Measurements from ENCODE around the gene ATAD1. TPM values are rescaled to one million over a fixed set of nuclear protein-coding genes. Genes with fewer than 3 reads are reported as not detected.

Gene ATAD1
- total RNA-seq, 1 donor from 2014 or later = 20.4 TPM

- Histone ChIP-seq H3K27ac (ENCODE audit: low read depth, low read length) (no peak overlapping the region), H3K36me3 (ENCODE audit: control insufficient read depth in 3 of 3, insufficient read depth in 3 of 3, low read length in 3 of 3) (peaks cover 3 to 21% (median 15%) of the 10 kb centered on the region in 3 donors), H3K9ac (ENCODE audit: low read depth in 1 of 3, low read length in 3 of 3) (no peak overlapping the region)
These were observed 56.9 kb downstream of the ATAD1 start for GRCh38 chr10:87761153-87761552.

GRCh38 chr10:87760195-87760905, 57.7 kb downstream of the ATAD1 start:
- Histone ChIP-seq H3K4me3 (ENCODE audit: low read length in 3 of 3) (no peak overlapping the region), H3K9me3 (ENCODE audit: control insufficient read depth in 3 of 3, low read length in 3 of 3) (no peaks in the 10 kb centered on the region), H3K27ac (ENCODE audit: low read depth, low read length) (no peak overlapping the region), H3K36me3 (ENCODE audit: control insufficient read depth in 3 of 3, insufficient read depth in 3 of 3, low read length in 3 of 3) (peaks cover 3 to 20% (median 17%) of the 10 kb centered on the region in 3 donors), H3K4me1 (ENCODE audit: control insufficient read depth in 3 of 3, insufficient read depth in 3 of 3, low read length in 3 of 3) (no peaks in the 10 kb centered on the region), H3K9ac (ENCODE audit: low read depth in 1 of 3, low read length in 3 of 3) (no peak overlapping the region), H3K27me3 (ENCODE audit: control insufficient read depth in 3 of 3, insufficient read depth in 3 of 3, low read length in 3 of 3) (no peaks in the 10 kb centered on the region)

More at GRCh38 chr10:87761153-87761552, 56.9 kb downstream of the ATAD1 start:
- H3K27me3 ChIP-seq (ENCODE audit: control insufficient read depth in 3 of 3, insufficient read depth in 3 of 3, low read length in 3 of 3) = no peaks in the 10 kb centered on the region
- H3K4me1 ChIP-seq (ENCODE audit: control insufficient read depth in 3 of 3, insufficient read depth in 3 of 3, low read length in 3 of 3) = no peaks in the 10 kb centered on the region
- no peak overlapping the region for H3K4me3 ChIP-seq (ENCODE audit: low read length in 3 of 3)
- no peaks in the 10 kb centered on the region for H3K9me3 ChIP-seq (ENCODE audit: control insufficient read depth in 3 of 3, low read length in 3 of 3)

GRCh38 chr10:87759551-87759950, 58.5 kb downstream of the ATAD1 start:
- H3K9me3 ChIP-seq (ENCODE audit: control insufficient read depth in 3 of 3, low read length in 3 of 3) = no peaks in the 10 kb centered on the region
- peaks cover 3 to 26% (median 18%) of the 10 kb centered on the region in 3 donors for H3K36me3 ChIP-seq (ENCODE audit: control insufficient read depth in 3 of 3, insufficient read depth in 3 of 3, low read length in 3 of 3)
- H3K9ac ChIP-seq (ENCODE audit: low read depth in 1 of 3, low read length in 3 of 3) = no peak overlapping the region
- no peak overlapping the region for H3K4me3 ChIP-seq (ENCODE audit: low read length in 3 of 3)
- no peak overlapping the region for H3K27ac ChIP-seq (ENCODE audit: low read depth, low read length)
- no peaks in the 10 kb centered on the region for H3K27me3 ChIP-seq (ENCODE audit: control insufficient read depth in 3 of 3, insufficient read depth in 3 of 3, low read length in 3 of 3)
- no peaks in the 10 kb centered on the region for H3K4me1 ChIP-seq (ENCODE audit: control insufficient read depth in 3 of 3, insufficient read depth in 3 of 3, low read length in 3 of 3)

- Histone ChIP-seq H3K9me3 (ENCODE audit: control insufficient read depth in 3 of 3, low read length in 3 of 3) (no peaks in the 10 kb centered on the region), H3K27me3 (ENCODE audit: control insufficient read depth in 3 of 3, insufficient read depth in 3 of 3, low read length in 3 of 3) (no peaks in the 10 kb centered on the region), H3K27ac (ENCODE audit: low read depth, low read length) (no peak overlapping the region), H3K9ac (ENCODE audit: low read depth in 1 of 3, low read length in 3 of 3) (no peak overlapping the region), H3K4me1 (ENCODE audit: control insufficient read depth in 3 of 3, insufficient read depth in 3 of 3, low read length in 3 of 3) (no peaks in the 10 kb centered on the region), H3K36me3 (ENCODE audit: control insufficient read depth in 3 of 3, insufficient read depth in 3 of 3, low read length in 3 of 3) (peaks cover 6 to 31% (median 25%) of the 10 kb centered on the region in 3 donors), H3K4me3 (ENCODE audit: low read length in 3 of 3) (no peak overlapping the region)
These were observed 60.3 kb downstream of the ATAD1 start for GRCh38 chr10:87757685-87758084.

GRCh38 chr10:87753995-87754866, 63.8 kb downstream of the ATAD1 start:
- H3K27ac ChIP-seq (ENCODE audit: low read depth, low read length) = no peak overlapping the region
- no peak overlapping the region for H3K4me3 ChIP-seq (ENCODE audit: low read length in 3 of 3)
- no peak overlapping the region for H3K9ac ChIP-seq (ENCODE audit: low read depth in 1 of 3, low read length in 3 of 3)
- H3K27me3 ChIP-seq (ENCODE audit: control insufficient read depth in 3 of 3, insufficient read depth in 3 of 3, low read length in 3 of 3) = no peaks in the 10 kb centered on the region
- H3K36me3 ChIP-seq (ENCODE audit: control insufficient read depth in 3 of 3, insufficient read depth in 3 of 3, low read length in 3 of 3) = peaks cover 6 to 21% (median 19%) of the 10 kb centered on the region in 3 donors
- H3K9me3 ChIP-seq (ENCODE audit: control insufficient read depth in 3 of 3, low read length in 3 of 3) = no peaks in the 10 kb centered on the region
- no peaks in the 10 kb centered on the region for H3K4me1 ChIP-seq (ENCODE audit: control insufficient read depth in 3 of 3, insufficient read depth in 3 of 3, low read length in 3 of 3)

- Histone ChIP-seq H3K4me3 (ENCODE audit: low read length in 3 of 3) (no peak overlapping the region), H3K36me3 (ENCODE audit: control insufficient read depth in 3 of 3, insufficient read depth in 3 of 3, low read length in 3 of 3) (peaks cover 6 to 21% (median 19%) of the 10 kb centered on the region in 3 donors), H3K9me3 (ENCODE audit: control insufficient read depth in 3 of 3, low read length in 3 of 3) (no peaks in the 10 kb centered on the region), H3K27ac (ENCODE audit: low read depth, low read length) (no peak overlapping the region), H3K27me3 (ENCODE audit: control insufficient read depth in 3 of 3, insufficient read depth in 3 of 3, low read length in 3 of 3) (no peaks in the 10 kb centered on the region), H3K4me1 (ENCODE audit: control insufficient read depth in 3 of 3, insufficient read depth in 3 of 3, low read length in 3 of 3) (no peaks in the 10 kb centered on the region), H3K9ac (ENCODE audit: low read depth in 1 of 3, low read length in 3 of 3) (no peak overlapping the region)
These were observed 65.5 kb downstream of the ATAD1 start for GRCh38 chr10:87752566-87752965.

GRCh38 chr10:87751274-87751673, 66.8 kb downstream of the ATAD1 start:
- no peak overlapping the region for H3K9ac ChIP-seq (ENCODE audit: low read depth in 1 of 3, low read length in 3 of 3)
- no peaks in the 10 kb centered on the region for H3K9me3 ChIP-seq (ENCODE audit: control insufficient read depth in 3 of 3, low read length in 3 of 3)
- H3K4me3 ChIP-seq (ENCODE audit: low read length in 3 of 3) = no peak overlapping the region
- peaks cover 6 to 17% (median 14%) of the 10 kb centered on the region in 3 donors for H3K36me3 ChIP-seq (ENCODE audit: control insufficient read depth in 3 of 3, insufficient read depth in 3 of 3, low read length in 3 of 3)
- H3K4me1 ChIP-seq (ENCODE audit: control insufficient read depth in 3 of 3, insufficient read depth in 3 of 3, low read length in 3 of 3) = no peaks in the 10 kb centered on the region
- H3K27ac ChIP-seq (ENCODE audit: low read depth, low read length) = no peak overlapping the region
- H3K27me3 ChIP-seq (ENCODE audit: control insufficient read depth in 3 of 3, insufficient read depth in 3 of 3, low read length in 3 of 3) = no peaks in the 10 kb centered on the region

GRCh38 chr10:87750817-87751216, 67.2 kb downstream of the ATAD1 start:
- Histone ChIP-seq H3K4me3 (ENCODE audit: low read length in 3 of 3) (no peak overlapping the region), H3K27me3 (ENCODE audit: control insufficient read depth in 3 of 3, insufficient read depth in 3 of 3, low read length in 3 of 3) (no peaks in the 10 kb centered on the region), H3K9ac (ENCODE audit: low read depth in 1 of 3, low read length in 3 of 3) (no peak overlapping the region), H3K36me3 (ENCODE audit: control insufficient read depth in 3 of 3, insufficient read depth in 3 of 3, low read length in 3 of 3) (peaks cover 3 to 14% (median 11%) of the 10 kb centered on the region in 3 donors), H3K27ac (ENCODE audit: low read depth, low read length) (no peak overlapping the region), H3K4me1 (ENCODE audit: control insufficient read depth in 3 of 3, insufficient read depth in 3 of 3, low read length in 3 of 3) (no peaks in the 10 kb centered on the region), H3K9me3 (ENCODE audit: control insufficient read depth in 3 of 3, low read length in 3 of 3) (no peaks in the 10 kb centered on the region)

- no peaks in the 10 kb centered on the region for H3K4me1 ChIP-seq (ENCODE audit: control insufficient read depth in 3 of 3, insufficient read depth in 3 of 3, low read length in 3 of 3)
- H3K9ac ChIP-seq (ENCODE audit: low read depth in 1 of 3, low read length in 3 of 3) = no peak overlapping the region
- no peaks in the 10 kb centered on the region for H3K27me3 ChIP-seq (ENCODE audit: control insufficient read depth in 3 of 3, insufficient read depth in 3 of 3, low read length in 3 of 3)
- no peak overlapping the region for H3K27ac ChIP-seq (ENCODE audit: low read depth, low read length)
- H3K9me3 ChIP-seq (ENCODE audit: control insufficient read depth in 3 of 3, low read length in 3 of 3) = no peaks in the 10 kb centered on the region
- H3K4me3 ChIP-seq (ENCODE audit: low read length in 3 of 3) = no peak overlapping the region
- peaks cover 3 to 13% (median 8%) of the 10 kb centered on the region in 3 donors for H3K36me3 ChIP-seq (ENCODE audit: control insufficient read depth in 3 of 3, insufficient read depth in 3 of 3, low read length in 3 of 3)
These were observed 67.9 kb downstream of the ATAD1 start for GRCh38 chr10:87750001-87750671.

Measured in skeletal muscle tissue (tissue), 4 donors.